GM21447 (cell line): ENCODE measurements around the gene USP34.
"Not testable (repeated sequence)": the region's sequence is repeated elsewhere in the genome, so short reads cannot be mapped to it uniquely, and the experiment has no call there.

Experiments
- ATAC-seq: cut with Tn5 transposase; IDR thresholded peaks from one replicate; pipeline ENCODE4 v1.9.1; 2021; ENCODE audit not compliant: unreplicated experiment

The USP34 gene

DNA sequence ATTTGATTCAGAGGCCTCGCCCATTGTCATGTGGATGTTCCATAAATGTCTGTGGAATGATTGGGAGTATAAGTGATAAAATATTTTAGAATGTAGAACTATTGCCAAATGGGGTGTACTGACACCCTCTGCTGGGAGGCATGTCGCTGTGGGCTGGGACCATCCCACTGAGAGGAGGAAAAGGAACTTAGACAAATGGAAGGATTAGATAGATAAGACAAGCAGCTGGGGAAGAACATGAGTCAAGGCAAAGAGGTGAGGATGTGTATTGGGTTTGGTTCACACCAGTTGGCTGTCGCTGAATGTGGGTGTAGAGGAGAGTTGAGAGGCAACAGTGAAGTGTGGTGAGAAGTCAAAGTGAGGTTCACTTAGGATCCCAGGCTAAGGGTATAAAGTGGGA lies 304.9 kb downstream of the USP34 start:
- ATAC-seq = no peak

DNA sequence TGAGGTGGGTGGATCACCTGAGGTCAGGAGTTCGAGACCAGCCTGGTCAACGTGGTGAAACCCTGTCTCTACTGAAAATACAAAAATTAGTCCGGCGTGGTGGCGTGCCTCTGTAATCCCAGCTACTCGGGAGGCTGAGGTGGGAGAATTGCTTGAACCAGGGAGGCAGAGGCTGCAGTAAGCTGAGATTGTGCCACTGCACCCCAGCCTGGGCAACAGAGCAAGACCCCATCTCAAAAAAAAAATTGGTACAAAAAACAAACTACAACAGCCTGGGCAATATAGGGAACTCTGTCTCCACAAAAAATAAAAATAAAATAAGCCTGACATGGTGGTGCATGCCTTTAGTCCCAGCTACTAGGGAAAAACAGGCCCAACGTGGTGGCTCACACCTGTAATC lies 305.8 kb downstream of the USP34 start:
- not testable (repeated sequence) for ATAC-seq

DNA sequence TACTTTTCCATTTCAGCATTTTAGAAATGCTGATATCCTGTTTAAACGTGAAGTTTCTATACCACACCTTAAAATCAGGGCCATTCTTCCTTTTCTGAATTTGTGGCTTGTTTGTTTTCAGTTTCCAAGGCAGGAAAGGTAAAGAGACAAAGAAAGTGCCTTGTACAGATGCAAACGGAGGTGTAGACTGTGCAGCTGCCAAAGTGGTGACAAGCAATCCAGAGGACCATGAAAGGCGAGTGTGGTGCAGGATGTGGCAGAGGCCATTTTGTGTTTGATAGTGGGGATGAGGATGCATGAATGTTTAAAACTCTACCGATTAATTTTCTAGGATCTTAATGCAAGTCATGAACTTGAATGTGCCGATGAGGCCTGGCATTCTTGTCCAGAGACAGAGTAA lies 308.2 kb downstream of the USP34 start:
- ATAC-seq = no peak

DNA sequence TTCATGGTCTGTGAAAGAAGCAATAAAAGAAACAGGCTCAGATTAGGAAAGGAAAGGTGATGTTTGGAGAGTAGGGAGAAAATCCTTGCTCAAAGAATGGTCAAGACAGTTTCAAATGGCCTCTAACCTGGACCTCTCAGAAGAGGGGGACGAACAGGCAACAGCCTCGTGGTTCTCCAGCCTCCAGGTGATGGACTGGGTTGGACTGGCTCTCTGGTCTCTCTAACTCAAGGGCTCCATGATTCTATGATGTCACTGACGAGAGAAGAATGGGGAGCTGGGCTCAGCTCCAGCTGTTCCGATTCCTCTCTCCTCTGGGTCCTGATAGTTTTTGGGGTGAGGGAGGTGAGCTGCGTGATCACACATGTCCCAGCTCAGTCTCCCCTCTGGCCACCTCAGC lies 309.0 kb downstream of the USP34 start, which contains the start of gene C2orf74:
TSS of gene C2orf74 (plus strand) at position 301 of the 400 bp plus-strand sequence. CDS start 327 bp downstream, outside the sequence.
- ATAC-seq = no peak

DNA sequence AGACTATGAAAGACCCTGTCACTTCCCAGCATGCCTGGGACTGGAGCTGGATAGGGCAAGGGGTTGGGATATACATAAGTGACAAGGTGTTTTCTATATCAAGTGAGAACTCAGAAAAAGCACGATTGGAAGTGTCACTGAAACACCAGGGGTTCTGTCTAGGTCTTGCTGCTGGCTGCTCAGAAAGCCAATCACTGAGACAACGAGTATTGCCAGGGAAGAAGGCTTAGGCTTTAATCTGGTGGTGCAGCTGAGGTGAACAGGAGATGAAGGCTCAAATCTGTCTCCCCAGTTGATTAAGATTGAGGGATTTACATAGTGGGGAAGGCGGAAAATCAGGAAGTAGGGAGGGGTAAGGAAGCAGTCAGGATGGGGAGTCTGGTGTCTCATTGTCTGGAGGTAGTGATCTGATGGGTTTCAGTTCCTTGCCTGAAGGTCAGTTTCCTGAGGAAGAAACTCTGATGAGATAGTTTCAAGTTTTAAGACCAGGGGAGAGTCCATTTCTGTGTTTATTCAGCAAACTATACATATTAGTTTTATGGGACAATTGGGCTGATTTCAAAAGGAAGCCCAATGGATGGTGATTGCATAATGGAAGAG lies 312.4 kb downstream of the USP34 start:
- ATAC-seq = no peak

DNA sequence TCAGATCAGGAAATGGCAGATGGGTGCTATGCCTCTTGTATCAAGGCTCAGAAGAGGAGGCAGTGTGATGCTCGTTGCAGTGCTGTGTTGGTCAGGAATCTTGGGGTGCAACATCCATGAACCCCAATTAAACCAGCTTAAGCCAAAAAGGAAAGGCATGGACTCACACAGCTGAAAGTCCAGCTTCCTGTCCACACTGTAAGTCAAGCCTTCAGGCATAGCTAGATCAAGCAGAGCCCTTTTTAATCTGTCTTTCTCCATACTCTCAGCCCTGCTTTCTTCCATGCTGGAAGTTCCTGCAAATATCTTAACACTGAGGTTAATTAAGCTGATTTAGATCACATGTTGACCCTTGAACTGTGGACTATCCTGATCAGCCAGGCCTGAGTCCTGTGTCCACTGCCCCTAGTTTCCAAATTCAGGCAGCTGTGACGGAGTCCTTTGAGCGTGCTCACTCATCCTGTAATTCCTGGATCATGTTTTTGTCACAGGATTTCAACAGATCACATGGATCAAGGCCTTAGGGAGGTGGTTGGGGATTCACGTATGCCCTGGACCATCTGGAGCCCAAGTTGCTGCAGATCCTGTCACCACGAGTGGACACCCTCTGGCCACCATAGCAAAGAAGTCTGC lies 313.4 kb downstream of the USP34 start:
- ATAC-seq = no peak

DNA sequence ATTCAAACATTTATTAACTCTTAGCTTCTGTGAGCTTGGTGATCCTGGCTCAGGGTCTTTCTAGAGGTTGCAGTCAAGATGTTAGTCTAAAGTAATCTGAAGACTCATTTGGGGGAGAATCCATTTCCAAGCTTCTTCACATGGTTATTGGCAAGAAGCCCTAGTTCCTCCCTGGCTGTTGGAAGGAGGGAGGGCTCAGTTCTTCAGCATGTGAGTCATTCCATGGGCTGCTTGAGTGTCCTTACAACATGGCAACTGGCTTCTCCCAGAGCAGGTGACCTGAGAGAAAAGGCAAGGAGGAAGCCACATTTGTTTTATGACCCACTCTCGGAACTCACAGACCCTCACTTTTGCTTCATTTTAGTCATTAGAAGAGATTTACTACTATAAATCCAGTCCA lies 319.5 kb downstream of the USP34 start:
- ATAC-seq = no peak

- ATAC-seq = no peak
Measured at GRCh38 chr2:61149074-61149473, 321.8 kb downstream of the USP34 start.

DNA sequence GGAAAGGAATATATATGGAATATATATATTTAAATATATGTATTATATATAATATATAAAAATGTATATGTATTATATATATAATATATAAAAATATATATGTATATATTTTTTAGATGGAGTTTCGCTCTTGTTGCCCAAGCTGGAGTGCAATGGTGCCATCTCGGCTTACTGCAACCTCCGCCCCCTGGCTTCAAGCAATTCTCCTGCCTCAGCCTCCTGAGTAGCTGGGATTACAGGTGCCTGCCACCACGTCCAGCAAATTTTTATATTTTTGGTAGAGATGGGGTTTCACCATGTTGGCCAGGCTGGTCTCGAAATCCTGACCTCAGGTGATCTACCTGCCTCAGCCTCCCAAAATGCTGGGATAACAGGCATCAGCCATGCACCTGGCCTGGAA lies 322.8 kb downstream of the USP34 start:
- not testable (repeated sequence) for ATAC-seq

DNA sequence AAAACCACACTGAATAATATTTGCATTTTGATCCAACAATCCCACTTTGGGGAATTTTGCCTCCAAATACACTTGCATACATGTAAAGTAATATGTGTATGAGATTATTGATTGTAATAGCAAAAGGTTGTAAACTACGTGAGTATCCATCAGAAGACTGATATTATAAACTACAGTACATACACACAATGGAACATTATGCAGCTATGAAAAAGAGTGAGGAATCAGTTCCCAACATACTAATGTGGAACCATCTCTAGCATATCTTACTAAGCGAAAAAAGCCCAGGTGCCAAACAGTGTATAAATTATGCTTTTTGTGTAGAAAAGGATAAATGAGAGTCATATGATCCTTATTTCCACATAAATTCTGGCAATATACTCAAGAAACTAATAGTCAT lies 324.9 kb downstream of the USP34 start:
- ATAC-seq = no peak

DNA sequence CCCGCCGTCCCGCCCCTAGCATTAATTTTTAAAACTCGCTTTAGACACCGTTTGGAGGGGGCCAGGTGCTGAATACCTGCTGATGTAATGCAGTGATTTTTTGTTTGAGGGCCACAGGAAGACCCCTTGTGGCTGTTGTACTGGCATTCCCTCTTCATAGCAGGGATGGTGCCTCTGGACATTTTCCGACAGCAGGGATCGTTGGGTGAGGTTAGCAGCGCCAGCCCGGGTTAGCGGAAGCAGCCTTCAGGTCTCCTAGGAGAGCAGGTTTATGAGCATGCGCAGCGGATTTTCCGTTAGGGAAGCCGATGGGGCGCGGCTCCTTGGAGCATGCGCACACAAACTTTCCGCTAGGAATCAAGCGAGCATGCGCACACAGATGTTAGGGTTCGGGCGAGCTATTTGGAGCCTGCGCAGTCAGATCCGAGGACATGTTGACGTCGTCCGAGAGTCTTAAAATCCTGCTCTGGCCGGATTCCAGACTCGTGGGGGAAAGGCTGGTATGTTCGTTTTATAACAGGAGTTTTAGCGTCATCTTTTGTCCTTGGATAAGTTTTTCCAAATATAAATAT lies 326.1 kb downstream of the USP34 start:
- ATAC-seq = peak; percentile 94

GRCh38 chr2:61141151-61141550 lies 329.7 kb downstream of the USP34 start:
- no peak for ATAC-seq

DNA sequence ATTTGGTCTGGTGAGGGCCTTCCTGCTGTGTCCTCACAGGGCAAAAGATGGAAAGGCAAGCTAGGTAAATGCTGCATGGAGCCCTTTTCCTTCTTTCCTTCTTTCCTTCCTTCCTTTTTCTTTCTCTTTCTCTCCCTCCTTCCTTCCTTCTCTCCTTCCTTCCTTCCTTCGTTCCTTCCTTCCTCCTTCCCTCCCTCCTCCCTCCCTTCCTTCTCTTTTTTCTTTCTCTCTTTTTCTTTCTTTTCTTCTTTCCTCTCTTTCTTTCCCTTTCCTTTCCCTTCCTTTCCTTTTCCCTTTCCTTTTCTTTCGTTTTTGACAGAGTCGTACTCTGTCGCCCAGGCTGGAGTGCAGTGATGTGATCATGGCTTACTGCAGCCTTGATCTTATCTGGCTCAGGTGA lies 332.0 kb downstream of the USP34 start:
- ATAC-seq = no peak
